Measurements from ENCODE around the gene HEATR5B. TPM values are rescaled to one million over a fixed set of nuclear protein-coding genes. Genes with fewer than 3 reads are reported as not detected.

Gene HEATR5B
- polyA plus RNA-seq, 1 of the 3 experiments (the other 2 are of a cell fraction), result 10.8 TPM

- DNase-seq, result no peak
- Histone ChIP-seq H3K9me3 (no peaks in the 10 kb centered on the region), H3K27ac (ENCODE audit: low read depth in 2 of 2, low read length in 1 of 2) (no peak overlapping the region), H2AFZ (ENCODE audit: low read depth) (no peak overlapping the region), H3F3A (replicated peaks; ENCODE audit: insufficient read depth) (no peaks in the 10 kb centered on the region), H4K20me1 (ENCODE audit: insufficient read depth) (peaks cover 26% of the 10 kb centered on the region; the same call in 1 of the 2 replicates), H3K36me3 (replicated peaks in 1 of 2; ENCODE audit: control insufficient read depth in 1 of 2, insufficient read depth in 2 of 2, low read length in 1 of 2) (no peaks in the 10 kb centered on the region), H3K9me2 (no peaks in the 10 kb centered on the region), H3K4me2 (peak overlapping the region; percentile 84), H3K4me3 (ENCODE audit: low read depth in 2 of 2, low read length in 1 of 2) (peak overlapping the region; percentile 74 to 99; a peak in 3 of 4 replicates), H3K4me1 (ENCODE audit: control insufficient read depth in 1 of 2, insufficient read depth in 2 of 2, low read depth in 1 of 2, low read length in 1 of 2) (peaks cover 8 to 20% of the 10 kb centered on the region in 2 experiments; a peak in 3 of 4 replicates), H3K27me3 (ENCODE audit: insufficient read depth) (no peaks in the 10 kb centered on the region), H3K9ac (peak overlapping the region; percentile 87; the same call in 1 of the 2 replicates), H3K79me2 (ENCODE audit: insufficient read depth) (peaks cover 66% of the 10 kb centered on the region)
- CTCF ChIA-PET, result no interaction called here
- POLR2A ChIA-PET, result no interaction called here
- TF ChIP-seq USF2 (IDR thresholded peaks at IDR 0.05; ENCODE audit: borderline replicate concordance, low read depth, low read length) (no peak), USF1 (IDR thresholded peaks at IDR 0.05; ENCODE audit: borderline replicate concordance, low read depth) (no peak), MXI1 (IDR thresholded peaks at IDR 0.05; ENCODE audit: low read depth, low read length) (no peak), RCOR1 (IDR thresholded peaks at IDR 0.05; ENCODE audit: low read length) (no peak), GATA2 (CRISPR knock-in tag; IDR thresholded peaks at IDR 0.05) (no peak), TEAD4 (IDR thresholded peaks at IDR 0.05; ENCODE audit: borderline replicate concordance, insufficient read depth) (no peak), TAF1 (IDR thresholded peaks at IDR 0.05; ENCODE audit: borderline replicate concordance, low read depth, low read length) (no peak), CHD2 (IDR thresholded peaks at IDR 0.05; ENCODE audit: low read length, partially characterized antibody) (no peak), EP300 (IDR thresholded peaks at IDR 0.05; ENCODE audit: borderline replicate concordance in 1 of 2, low read depth in 1 of 2, low read length in 1 of 2) (no peak), RAD21 (IDR thresholded peaks at IDR 0.05; ENCODE audit: low read length) (no peak)
- 91% methylated on average over 5 of the region's 5 CpGs for WGBS (ENCODE audit: low lambda C conversion rate)
These were observed 119.6 kb downstream of the HEATR5B start for GRCh38 chr2:36964496-36965058.

GRCh38 chr2:36963734-36964133 lies 120.4 kb downstream of the HEATR5B start:
- ChIA-PET POLR2A (no interaction called here), CTCF (no interaction called here)
- no peak overlapping the region for H2AFZ ChIP-seq (ENCODE audit: low read depth)
- H3K27me3 ChIP-seq (ENCODE audit: insufficient read depth), result no peaks in the 10 kb centered on the region
- H3K79me2 ChIP-seq (ENCODE audit: insufficient read depth), result peaks cover 74% of the 10 kb centered on the region
- H3K4me1 ChIP-seq (ENCODE audit: control insufficient read depth in 1 of 2, insufficient read depth in 2 of 2, low read depth in 1 of 2, low read length in 1 of 2), result peaks cover 8 to 20% of the 10 kb centered on the region in 2 experiments; a peak in 3 of 4 replicates
- H3K4me2 ChIP-seq, result no peak overlapping the region
- no peaks in the 10 kb centered on the region for H3K9me2 ChIP-seq
- no peaks in the 10 kb centered on the region for H3K9me3 ChIP-seq
- DNase-seq, result no peak
- 98% methylated on average over 4 of the region's 4 CpGs for WGBS (ENCODE audit: low lambda C conversion rate)
- peaks cover 26% of the 10 kb centered on the region; the same call in 1 of the 2 replicates for H4K20me1 ChIP-seq (ENCODE audit: insufficient read depth)
- H3K9ac ChIP-seq, result no peak overlapping the region
- no peak overlapping the region for H3K4me3 ChIP-seq (ENCODE audit: low read depth in 2 of 2, low read length in 1 of 2)
- no peaks in the 10 kb centered on the region for H3K36me3 ChIP-seq (replicated peaks in 1 of 2; ENCODE audit: control insufficient read depth in 1 of 2, insufficient read depth in 2 of 2, low read length in 1 of 2)
- TF ChIP-seq MAX (IDR thresholded peaks at IDR 0.05; ENCODE audit: low read depth), result no peak
- no peak for TF ChIP-seq NFIC (IDR thresholded peaks at IDR 0.05; ENCODE audit: borderline replicate concordance)
- no peak for TF ChIP-seq YY1 (IDR thresholded peaks at IDR 0.05; ENCODE audit: low read depth)
- TF ChIP-seq POLR2AphosphoS5 (IDR thresholded peaks at IDR 0.05; ENCODE audit: low read depth, low read length), result no peak
- TF ChIP-seq FOXJ3 (CRISPR knock-in tag; IDR thresholded peaks at IDR 0.05), result no peak
- no peak for TF ChIP-seq RFX5 (IDR thresholded peaks at IDR 0.05; ENCODE audit: low read length)
- TF ChIP-seq EP300 (IDR thresholded peaks at IDR 0.05; ENCODE audit: borderline replicate concordance in 1 of 2, low read depth in 1 of 2, low read length in 1 of 2), result no peak
- no peak for TF ChIP-seq JUND (IDR thresholded peaks at IDR 0.05)
- TF ChIP-seq TEAD4 (IDR thresholded peaks at IDR 0.05; ENCODE audit: borderline replicate concordance, insufficient read depth), result no peak
- H3K27ac ChIP-seq (ENCODE audit: low read depth in 2 of 2, low read length in 1 of 2), result no peak overlapping the region
- no peaks in the 10 kb centered on the region for H3F3A ChIP-seq (replicated peaks; ENCODE audit: insufficient read depth)

All from SK-N-SH (cell line).